HG02884 (cell line): Measurements from ENCODE around the gene DPF1.

Experiments
- ATAC-seq: cut with Tn5 transposase; IDR thresholded peaks from one replicate; pipeline ENCODE4 v1.9.1; 2021; ENCODE audit warnings: mild to moderate bottlenecking, moderate library complexity; ENCODE audit not compliant: unreplicated experiment

Gene DPF1

GRCh38 chr19:38202504-38202903, 21.5 kb downstream of the DPF1 start:
- ATAC-seq, result no peak

- no peak for ATAC-seq
Observed at GRCh38 chr19:38201731-38202130, 22.3 kb downstream of the DPF1 start.

GRCh38 chr19:38199340-38199739, 24.7 kb downstream of the DPF1 start:
- no peak for ATAC-seq

- no peak for ATAC-seq
Observed at GRCh38 chr19:38197937-38198704, 25.9 kb downstream of the DPF1 start.

- ATAC-seq, result no peak
Observed at GRCh38 chr19:38196948-38197656, 26.9 kb downstream of the DPF1 start.

- ATAC-seq, result no peak
Observed at GRCh38 chr19:38196245-38196837, 27.7 kb downstream of the DPF1 start.

- ATAC-seq, result no peak
Observed at GRCh38 chr19:38195237-38195636, 28.8 kb downstream of the DPF1 start.

- no peak for ATAC-seq
Observed at GRCh38 chr19:38194061-38194701, 29.8 kb downstream of the DPF1 start.

- ATAC-seq, result no peak
Observed at GRCh38 chr19:38193445-38193844, 30.6 kb downstream of the DPF1 start.

- ATAC-seq, result no peak
Observed at GRCh38 chr19:38191747-38192146, 32.3 kb downstream of the DPF1 start.

- ATAC-seq, result no peak
Observed at GRCh38 chr19:38190793-38191192, 33.2 kb downstream of the DPF1 start.

GRCh38 chr19:38190061-38190460, 34.0 kb downstream of the DPF1 start:
- no peak for ATAC-seq

- no peak for ATAC-seq
Observed at GRCh38 chr19:38185562-38185961, 38.5 kb downstream of the DPF1 start.

GRCh38 chr19:38184815-38185214, 39.2 kb downstream of the DPF1 start:
- ATAC-seq, result no peak

- no peak for ATAC-seq
Observed at GRCh38 chr19:38183251-38183897, 40.6 kb downstream of the DPF1 start.

GRCh38 chr19:38182536-38183210, 41.3 kb downstream of the DPF1 start:
- ATAC-seq, result no peak

- ATAC-seq, result no peak
Observed at GRCh38 chr19:38180071-38180470, 44.0 kb downstream of the DPF1 start.

- no peak for ATAC-seq
Observed at GRCh38 chr19:38175422-38175821, 48.6 kb downstream of the DPF1 start.

- no peak for ATAC-seq
Observed at GRCh38 chr19:38173291-38174041, 50.6 kb downstream of the DPF1 start.

GRCh38 chr19:38172001-38172400, 52.0 kb downstream of the DPF1 start:
- ATAC-seq, result no peak
